OCI-LY7 (cell line): ENCODE measurements around the gene CAMK1. TPM values are rescaled to one million over a fixed set of nuclear protein-coding genes. Genes with fewer than 3 reads are reported as not detected.
A peak's percentile ranks its signal among the peaks of the same experiment; 100 is the strongest.

ENCODE experiments used
- BruUV-seq: library from RNA; stranded (reverse); fragments of 400-500 nt; replicated peaks from 2 replicates; lab custom pipeline; 2021; lab: Mats Ljungman, UMichigan
- CTCF ChIA-PET: fragments of 300-600 bp; sonication (Branson Sonifier 250); formaldehyde crosslinking; loops from one replicate; lab custom pipeline; 2022; ENCODE audit warnings: antibody characterized with exemption; ENCODE audit not compliant: unreplicated experiment; lab: Charles Lee
- POLR2A ChIA-PET: fragments of 300-600 bp; sonication (Branson Sonifier 250); formaldehyde crosslinking; loops from one replicate; lab custom pipeline; 2022; ENCODE audit warnings: antibody characterized with exemption; lab: Charles Lee
- DNase-seq: peaks from one replicate; pipeline ENCODE4 v3.0.0-alpha.2; 2015; ENCODE audit warnings: low spot score
- H2AFZ ChIP-seq: fragments of 200-600 bp; sonication (generic), shearing (Covaris generic); 2 replicates; pipeline ENCODE4 v1.6.1; 2014; ENCODE audit warnings: mild to moderate bottlenecking, antibody characterized with exemption, low read length, moderate library complexity
- H3K27ac ChIP-seq: fragments of 200-600 bp; sonication (generic); 2 replicates; pipeline ENCODE4 v1.5.1; 2014; ENCODE audit warnings: mixed run types, low read depth, mild to moderate bottlenecking, moderate library complexity, low read length, inconsistent platforms; ENCODE audit not compliant: poor library complexity, severe bottlenecking
- H3K36me3 ChIP-seq: fragments of 200-600 bp; sonication (generic); 2 replicates; pipeline ENCODE4 v1.6.1; 2014; ENCODE audit warnings: mild to moderate bottlenecking, antibody characterized with exemption, low read length, moderate library complexity, mixed read lengths; ENCODE audit not compliant: insufficient read depth
- H3K4me1 ChIP-seq: fragments of 200-600 bp; sonication (generic); 2 replicates; pipeline ENCODE4 v1.5.1; 2014; ENCODE audit warnings: mild to moderate bottlenecking, low read length; ENCODE audit not compliant: insufficient read depth, poor library complexity, severe bottlenecking
- H3K4me2 ChIP-seq: fragments of 200-600 bp; sonication (generic); 2 replicates; pipeline ENCODE4 v1.6.1; 2014; ENCODE audit warnings: mild to moderate bottlenecking, low read length
- H3K4me3 ChIP-seq: fragments of 200-600 bp; sonication (generic); 2 replicates; pipeline ENCODE4 v1.5.1; 2014; ENCODE audit warnings: mild to moderate bottlenecking, low read depth, low read length; ENCODE audit not compliant: poor library complexity, severe bottlenecking
- H3K79me2 ChIP-seq: fragments of 200-600 bp; sonication (generic); 2 replicates; pipeline ENCODE4 v1.6.1; 2016; ENCODE audit warnings: low read depth, mild to moderate bottlenecking, low read length, moderate library complexity, mixed read lengths; ENCODE audit not compliant: insufficient read depth
- H3K9me2 ChIP-seq: fragments of 200-600 bp; sonication (generic); 2 replicates; pipeline ENCODE4 v1.6.1; 2016; ENCODE audit warnings: mild to moderate bottlenecking, low read length, mixed read lengths; ENCODE audit not compliant: insufficient read depth
- H3K9me3 ChIP-seq: fragments of 200-600 bp; sonication (generic); 2 replicates; pipeline ENCODE4 v1.6.1; 2014; ENCODE audit warnings: mild to moderate bottlenecking, mixed run types, low read length, mixed read lengths
- H4K20me1 ChIP-seq: fragments of 200-600 bp; sonication (generic); 2 replicates; pipeline ENCODE4 v1.6.1; 2014; ENCODE audit warnings: mild to moderate bottlenecking, antibody characterized with exemption, low read length, moderate library complexity, mixed read lengths; ENCODE audit not compliant: insufficient read depth
- CTCF ChIP-seq: fragments of 200-600 bp; sonication (generic); conservative IDR thresholded peaks from 2 replicates; pipeline ENCODE4 v1.5.1; 2014; ENCODE audit warnings: mild to moderate bottlenecking, antibody characterized with exemption, low read length, moderate library complexity, mixed read lengths
- EZH2phosphoT487 ChIP-seq: fragments of 200-600 bp; sonication (generic); IDR thresholded peaks from 2 replicates; pipeline ENCODE4 v1.6.1; 2018; ENCODE audit warnings: low read depth, borderline replicate concordance, mild to moderate bottlenecking, mixed run types, antibody characterized with exemption, low read length, moderate library complexity, mixed read lengths
- intact Hi-C: fragments of 100-400 bp; cut with micrococcal nuclease; formaldehyde crosslinking; loops from one replicate; pipeline ENCODE4 v1.10.0; 2022; ENCODE audit not compliant: unreplicated experiment
- total RNA-seq, 2 experiments: library from RNA; depleted of rRNA in 1 of 2; stranded (reverse); fragments of >200 nt in 1 of 2; shearing (Covaris generic) in 1 of 2; gene quantifications; 2 replicates each; pipeline ENCODE4 v1.2.3, GENCODE V29; 2014 to 2022

Gene CAMK1
- total RNA-seq, 2 experiments from 2014 or later: not detected

- TF ChIP-seq CTCF: no peak
- no peak for TF ChIP-seq EZH2phosphoT487
- H3K4me1 ChIP-seq: peaks cover 28% of the 10 kb centered on the region
- peak within 1 kb of the TSS; percentile 60 for H3K27ac ChIP-seq
- peak; percentile 98 for DNase-seq
- H3K4me3 ChIP-seq: peak within 1 kb of the TSS; percentile 96
- BruUV-seq: no TSS peak
- ChIA-PET POLR2A (interaction anchor here (0.5 to 2.4 kb wide), 6 partner anchors 10 to 516 kb away, joined by 3 to 16 read pairs (median 6); partner anchors contain the start of genes ARPC4, OGG1 and TADA3), CTCF (interaction anchor here (0.7 kb wide), 1 partner anchor 228 kb away, joined by 4 read pairs; no protein-coding TSS in a partner anchor)
- H3K79me2 ChIP-seq: peaks cover 23% of the 10 kb centered on the region
- H3K9me3 ChIP-seq: no peaks in the 10 kb centered on the region
- H3K36me3 ChIP-seq: peaks cover 33% of the 10 kb centered on the region
- no peaks in the 10 kb centered on the region for H3K9me2 ChIP-seq
- peak within 1 kb of the TSS; percentile 88 for H3K4me2 ChIP-seq
- peaks cover 14% of the 10 kb centered on the region; the same call in 1 of the 2 replicates for H4K20me1 ChIP-seq
- intact Hi-C loops: loop anchor here (1.0 to 5.0 kb wide), 4 partner anchors 19 to 334 kb away; partner anchors contain the start of genes ARPC4, MTMR14, SETD5 and TADA3
- peak within 1 kb of the TSS; percentile 88; the same call in 1 of the 2 replicates for H2AFZ ChIP-seq
Measured at GRCh38 chr3:9731206-9732079, 38.3 kb downstream of the CAMK1 start, which contains the start of gene BRPF1. TSS of gene BRPF1 (plus strand) at chr3:9731735. CDS start at chr3:9734141, 2,406 bp downstream.

GRCh38 chr3:9730657-9731205, 39.0 kb downstream of the CAMK1 start:
- intact Hi-C loops: loop anchor here (1.0 to 5.0 kb wide), 4 partner anchors 20 to 333 kb away; partner anchors contain the start of genes ARPC4, MTMR14, SETD5 and TADA3
- Histone ChIP-seq H3K9me3 (no peaks in the 10 kb centered on the region), H3K27ac (peak overlapping the region; percentile 21), H3K4me2 (peak overlapping the region; percentile 71), H3K9me2 (no peaks in the 10 kb centered on the region), H3K36me3 (peaks cover 27% of the 10 kb centered on the region), H3K4me3 (peak overlapping the region; percentile 96), H2AFZ (peak overlapping the region; percentile 88; the same call in 1 of the 2 replicates), H3K79me2 (peaks cover 23% of the 10 kb centered on the region), H4K20me1 (peaks cover 12% of the 10 kb centered on the region; the same call in 1 of the 2 replicates), H3K4me1 (peaks cover 28% of the 10 kb centered on the region)
- TF ChIP-seq EZH2phosphoT487 (no peak), CTCF (no peak)
- no peak for DNase-seq
- BruUV-seq: no TSS peak
- CTCF ChIA-PET: interaction anchor here (0.7 kb wide), 1 partner anchor 227 kb away, joined by 4 read pairs; no protein-coding TSS in a partner anchor
- POLR2A ChIA-PET: interaction anchor here (0.5 to 2.4 kb wide), 6 partner anchors 10 to 205 kb away, joined by 3 to 16 read pairs (median 4); partner anchors contain the start of genes ARPC4, OGG1 and TADA3
